ENCODE measurements around the gene CPNE2.

- TF ChIP-seq CTCF (IDR thresholded peaks at IDR 0.05; ENCODE audit: borderline replicate concordance, extremely low read depth, low read length, poor library complexity, severe bottlenecking) (peak; percentile 37), EZH2 (IDR thresholded peaks at IDR 0.05; ENCODE audit: borderline replicate concordance, low read depth, low read length, severe bottlenecking) (no peak)
Measured at GRCh38 chr16:57146735-57147134, 54.4 kb downstream of the CPNE2 start.

All from DND-41 (cell line).